HG03039 (cell line): Measurements from ENCODE around the gene TMEM91.
"Not testable (repeated sequence)": the region's sequence is repeated elsewhere in the genome, so short reads cannot be mapped to it uniquely, and the experiment has no call there.

ENCODE experiments used
- ATAC-seq: cut with Tn5 transposase; IDR thresholded peaks from one replicate; pipeline ENCODE4 v1.9.1; 2021; ENCODE audit warnings: mild to moderate bottlenecking, moderate library complexity; ENCODE audit not compliant: unreplicated experiment

The TMEM91 gene

GRCh38 chr19:41352609-41353465, 23.5 kb upstream of the TMEM91 start:
- no peak for ATAC-seq

- ATAC-seq: peak; percentile 46
These were observed 22.6 kb upstream of the TMEM91 start, which contains the start of gene TGFB1 for GRCh38 chr19:41353466-41354342. TSS of gene TGFB1 (minus strand) at chr19:41353922. CDS start at chr19:41353044, 878 bp downstream.

GRCh38 chr19:41354343-41354953, 21.9 kb upstream of the TMEM91 start:
- no peak for ATAC-seq

- no peak for ATAC-seq
These were observed 21.3 kb upstream of the TMEM91 start for GRCh38 chr19:41355035-41355434.

- ATAC-seq: no peak
These were observed 20.5 kb upstream of the TMEM91 start for GRCh38 chr19:41355802-41356201.

- ATAC-seq: no peak
These were observed 19.2 kb upstream of the TMEM91 start for GRCh38 chr19:41356984-41357739.

- ATAC-seq: no peak
These were observed 18.6 kb upstream of the TMEM91 start for GRCh38 chr19:41357746-41358145.

GRCh38 chr19:41359741-41360140, 16.6 kb upstream of the TMEM91 start:
- ATAC-seq: no peak

- no peak for ATAC-seq
These were observed 14.0 kb upstream of the TMEM91 start for GRCh38 chr19:41362143-41362847.

- no peak for ATAC-seq
These were observed 13.0 kb upstream of the TMEM91 start for GRCh38 chr19:41363371-41363752.

GRCh38 chr19:41363753-41364523, 12.4 kb upstream of the TMEM91 start, which contains the start of gene B9D2:
TSS of gene B9D2 (minus strand) at chr19:41364149. CDS start at chr19:41363519, 630 bp downstream.
- peak; percentile 79 for ATAC-seq

GRCh38 chr19:41364524-41365391, 11.6 kb upstream of the TMEM91 start:
- no peak for ATAC-seq

GRCh38 chr19:41366089-41366488, 10.2 kb upstream of the TMEM91 start:
- no peak for ATAC-seq

- no peak for ATAC-seq
These were observed 8.5 kb upstream of the TMEM91 start for GRCh38 chr19:41367848-41368301.

GRCh38 chr19:41369769-41370168, 6.6 kb upstream of the TMEM91 start:
- ATAC-seq: no peak

- ATAC-seq: not testable (repeated sequence)
These were observed 5.2 kb upstream of the TMEM91 start for GRCh38 chr19:41371119-41371518.

- no peak for ATAC-seq
These were observed 4.8 kb upstream of the TMEM91 start for GRCh38 chr19:41371541-41371940.

- no peak for ATAC-seq
These were observed 3.8 kb upstream of the TMEM91 start for GRCh38 chr19:41372501-41372900.
